ENCODE data around the gene STEAP3.
A peak's percentile ranks its signal among the peaks of the same experiment; 100 is the strongest.
"Not testable (repeated sequence)": the region's sequence is repeated elsewhere in the genome, so short reads cannot be mapped to it uniquely, and the experiment has no call there.

STEAP3 gene

DNA sequence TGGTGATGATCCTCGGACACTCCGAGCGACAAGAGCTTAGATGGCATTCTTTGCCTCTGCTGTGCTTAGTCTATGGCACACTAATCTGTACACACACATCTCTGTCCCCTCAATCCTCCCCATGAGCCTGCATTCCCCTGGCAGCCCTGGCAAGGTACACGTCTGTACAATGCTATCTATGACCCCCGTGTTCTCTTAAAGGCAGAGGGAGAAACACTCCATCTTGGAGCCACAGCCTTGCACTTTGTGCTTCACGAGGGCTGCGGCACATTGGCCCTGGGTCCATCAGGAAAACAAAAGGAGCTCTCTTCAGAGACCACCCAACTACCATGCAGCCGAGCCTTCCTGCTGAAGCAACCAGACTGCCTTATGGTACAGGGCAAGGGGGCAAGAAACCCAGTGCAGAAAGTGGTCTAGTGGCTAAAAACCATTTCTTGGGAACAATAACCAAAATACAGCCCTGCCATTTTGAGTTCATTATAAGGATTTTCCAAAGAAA, 42.5 kb downstream of the STEAP3 start:
- no peak for TF ChIP-seq JUND (IDR thresholded peaks at IDR 0.05; ENCODE audit: low read depth)
- in situ Hi-C loops (cut with HindIII; ENCODE audit: low pct_unique_long_range_greater_than_20kb, low sequenced_read_pairs) = no loop called here
- no peak for DNase-seq (ENCODE audit: low read depth in 1 of 2, low spot score in 1 of 2)

DNA sequence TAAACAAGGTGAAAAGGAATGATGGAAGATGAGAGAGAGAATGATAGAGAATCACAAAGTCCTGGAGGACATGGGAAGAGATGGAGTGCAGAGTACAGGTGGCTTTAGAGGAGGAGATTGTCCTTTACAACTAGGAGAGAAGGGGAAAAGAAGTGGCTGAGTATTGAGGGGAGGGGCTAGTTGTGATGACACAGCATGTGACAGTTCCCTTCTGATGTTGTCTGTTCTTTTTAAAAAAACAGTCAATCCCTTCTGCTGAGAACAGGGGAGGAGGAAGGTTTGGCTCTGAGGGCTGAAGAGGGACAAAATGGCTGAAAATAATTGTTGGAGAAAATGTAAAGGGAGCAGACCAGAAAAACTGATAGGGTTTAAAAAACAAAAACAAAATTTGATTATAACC, 44.0 kb downstream of the STEAP3 start:
- no peak for TF ChIP-seq JUND (IDR thresholded peaks at IDR 0.05; ENCODE audit: low read depth)
- no peak for DNase-seq (ENCODE audit: low read depth in 1 of 2, low spot score in 1 of 2)
- in situ Hi-C loops (cut with HindIII; ENCODE audit: low pct_unique_long_range_greater_than_20kb, low sequenced_read_pairs) = no loop called here

- in situ Hi-C loops (cut with HindIII; ENCODE audit: low pct_unique_long_range_greater_than_20kb, low sequenced_read_pairs) = no loop called here
- DNase-seq (ENCODE audit: low read depth in 1 of 2, low spot score in 1 of 2) = no peak
- no peak for TF ChIP-seq JUND (IDR thresholded peaks at IDR 0.05; ENCODE audit: low read depth)
Measured at GRCh38 chr2:119276864-119277263, 53.2 kb downstream of the STEAP3 start.

DNA sequence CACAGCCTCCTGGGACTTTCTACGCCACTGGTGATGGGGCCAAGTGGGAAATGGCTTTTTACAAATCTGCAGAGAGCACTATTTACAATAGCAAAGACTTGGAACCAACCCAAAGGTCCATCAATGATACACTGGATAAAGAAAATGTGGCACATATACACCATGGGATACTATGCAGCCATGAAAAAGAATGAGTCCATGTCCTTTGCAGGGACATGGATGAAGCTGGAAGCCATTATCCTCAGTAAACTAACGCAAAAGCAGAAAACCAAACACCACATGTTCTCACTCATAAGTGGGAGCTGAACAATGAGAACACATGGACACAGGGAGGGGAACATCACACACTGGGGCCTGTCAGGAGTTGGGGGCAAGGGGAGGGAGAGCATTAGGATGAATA, 54.8 kb downstream of the STEAP3 start:
- DNase-seq (ENCODE audit: low read depth in 1 of 2, low spot score in 1 of 2); in situ Hi-C loops (cut with HindIII; ENCODE audit: low pct_unique_long_range_greater_than_20kb, low sequenced_read_pairs): not testable (repeated sequence)

DNA sequence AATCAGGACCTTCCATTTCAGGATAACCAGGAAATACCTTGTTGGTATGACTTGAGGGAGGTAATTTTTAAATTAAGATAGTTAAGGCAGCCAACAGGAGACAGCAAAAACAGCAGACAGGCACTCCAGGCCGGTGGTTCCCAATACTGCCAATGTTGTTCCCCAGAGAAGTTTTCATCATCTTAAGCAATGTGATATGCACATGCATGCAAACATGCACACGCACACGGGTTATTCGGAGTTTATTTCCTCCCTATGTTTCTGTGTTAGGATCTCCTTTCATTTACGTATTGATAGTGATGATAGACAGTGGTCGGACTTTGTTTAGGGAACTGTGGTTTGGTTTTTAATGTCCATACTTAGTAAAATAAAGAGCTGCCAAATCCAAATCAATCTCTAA, 55.3 kb downstream of the STEAP3 start:
- no peak for DNase-seq (ENCODE audit: low read depth in 1 of 2, low spot score in 1 of 2)
- TF ChIP-seq JUND (IDR thresholded peaks at IDR 0.05; ENCODE audit: low read depth) = no peak
- in situ Hi-C loops (cut with HindIII; ENCODE audit: low pct_unique_long_range_greater_than_20kb, low sequenced_read_pairs) = no loop called here

DNA sequence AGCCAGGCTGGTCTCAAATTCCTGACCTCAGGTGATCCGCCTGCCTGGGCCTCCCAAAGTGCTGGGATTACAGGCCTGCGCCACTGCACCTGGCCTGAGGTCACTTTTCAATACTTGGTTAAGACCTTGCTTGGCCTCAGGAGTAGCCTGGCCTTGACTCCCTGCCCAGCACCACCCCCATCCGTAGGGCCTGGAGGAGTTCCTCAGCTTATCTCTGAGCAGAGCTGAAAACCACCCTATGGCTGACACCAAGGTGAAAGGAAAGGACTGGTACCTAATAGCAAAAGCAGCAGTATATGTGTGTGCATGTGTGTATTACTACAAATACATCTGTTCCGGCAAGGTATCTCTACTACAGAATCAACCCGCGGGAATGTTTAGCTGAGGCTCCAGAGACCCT, 56.0 kb downstream of the STEAP3 start:
- in situ Hi-C loops (cut with HindIII; ENCODE audit: low pct_unique_long_range_greater_than_20kb, low sequenced_read_pairs) = no loop called here
- no peak for TF ChIP-seq JUND (IDR thresholded peaks at IDR 0.05; ENCODE audit: low read depth)
- no peak for DNase-seq (ENCODE audit: low read depth in 1 of 2, low spot score in 1 of 2)

DNA sequence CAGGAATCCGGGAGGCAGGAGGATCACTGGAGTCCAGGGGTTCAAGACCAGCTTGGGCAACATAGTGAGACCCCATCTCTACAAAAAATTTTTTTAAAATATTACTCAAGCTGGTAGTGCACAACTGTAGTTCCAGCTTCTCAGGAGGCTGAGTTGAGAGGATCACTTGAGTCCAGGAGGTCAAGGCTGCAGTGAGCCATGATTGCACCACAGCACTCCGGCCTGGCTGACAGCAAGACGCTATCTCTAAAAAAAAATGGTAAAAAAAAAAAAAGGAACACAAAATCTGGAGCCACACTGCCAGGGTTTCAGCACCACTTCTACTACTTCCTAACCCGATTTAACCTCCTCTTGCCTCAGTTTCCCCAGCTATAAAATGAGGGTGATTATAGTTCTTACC, 57.0 kb downstream of the STEAP3 start:
- in situ Hi-C loops (cut with HindIII; ENCODE audit: low pct_unique_long_range_greater_than_20kb, low sequenced_read_pairs) = no loop called here
- TF ChIP-seq JUND (IDR thresholded peaks at IDR 0.05; ENCODE audit: low read depth) = no peak
- DNase-seq (ENCODE audit: low read depth in 1 of 2, low spot score in 1 of 2) = no peak

DNA sequence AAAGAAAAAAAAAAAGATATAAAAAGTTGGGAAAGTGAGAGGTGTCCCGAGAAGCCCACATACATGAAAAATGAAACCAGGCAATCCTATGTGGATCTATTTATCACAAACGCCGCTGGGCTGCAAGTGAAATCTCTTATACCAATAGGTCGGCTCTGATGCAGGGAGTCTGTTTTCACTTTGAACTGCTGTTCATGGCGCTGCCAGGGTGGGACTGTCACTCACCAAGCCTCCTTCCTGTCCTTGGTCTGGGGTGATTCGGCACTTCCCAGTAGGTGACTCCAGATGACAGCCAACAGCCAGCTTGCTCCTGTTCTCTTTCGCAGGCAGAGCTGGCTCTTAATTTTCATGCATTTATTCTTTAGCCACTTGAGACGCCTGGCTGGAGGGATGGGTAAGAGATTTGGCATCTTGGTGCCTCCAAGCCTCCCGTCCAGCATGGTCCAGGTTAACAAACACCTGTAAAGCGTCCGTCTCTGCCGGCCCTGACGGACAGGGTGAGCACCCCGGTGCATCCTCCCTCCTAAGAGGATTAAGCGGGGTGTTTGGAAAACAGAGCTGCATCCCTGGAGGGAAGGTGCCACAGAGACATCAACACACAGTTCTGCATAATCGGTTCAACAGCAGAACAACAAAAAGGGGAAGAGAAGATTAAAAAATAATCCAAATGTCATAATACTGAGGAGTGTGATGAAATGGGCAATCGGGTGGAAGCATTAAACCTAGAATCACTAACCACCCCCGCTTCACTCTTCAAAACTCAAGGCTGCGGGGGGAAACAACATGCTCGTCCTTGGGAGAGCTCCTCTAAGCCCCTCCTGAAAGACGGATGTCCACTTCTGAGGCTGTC, 58.7 kb downstream of the STEAP3 start:
- DNase-seq (ENCODE audit: low read depth in 1 of 2, low spot score in 1 of 2) = no peak
- in situ Hi-C loops (cut with HindIII; ENCODE audit: low pct_unique_long_range_greater_than_20kb, low sequenced_read_pairs) = no loop called here
- no peak for TF ChIP-seq JUND (IDR thresholded peaks at IDR 0.05; ENCODE audit: low read depth)

- TF ChIP-seq JUND (IDR thresholded peaks at IDR 0.05; ENCODE audit: low read depth) = no peak
- in situ Hi-C loops (cut with HindIII; ENCODE audit: low pct_unique_long_range_greater_than_20kb, low sequenced_read_pairs) = no loop called here
- no peak for DNase-seq (ENCODE audit: low read depth in 1 of 2, low spot score in 1 of 2)
Measured at GRCh38 chr2:119282996-119283511, 59.4 kb downstream of the STEAP3 start.

- peak; percentile 16 to 79 for DNase-seq (ENCODE audit: low read depth in 1 of 2, low spot score in 1 of 2)
- TF ChIP-seq JUND (IDR thresholded peaks at IDR 0.05; ENCODE audit: low read depth) = no peak
- in situ Hi-C loops (cut with HindIII; ENCODE audit: low pct_unique_long_range_greater_than_20kb, low sequenced_read_pairs) = no loop called here
Measured at GRCh38 chr2:119283873-119284331, 60.3 kb downstream of the STEAP3 start.

DNA sequence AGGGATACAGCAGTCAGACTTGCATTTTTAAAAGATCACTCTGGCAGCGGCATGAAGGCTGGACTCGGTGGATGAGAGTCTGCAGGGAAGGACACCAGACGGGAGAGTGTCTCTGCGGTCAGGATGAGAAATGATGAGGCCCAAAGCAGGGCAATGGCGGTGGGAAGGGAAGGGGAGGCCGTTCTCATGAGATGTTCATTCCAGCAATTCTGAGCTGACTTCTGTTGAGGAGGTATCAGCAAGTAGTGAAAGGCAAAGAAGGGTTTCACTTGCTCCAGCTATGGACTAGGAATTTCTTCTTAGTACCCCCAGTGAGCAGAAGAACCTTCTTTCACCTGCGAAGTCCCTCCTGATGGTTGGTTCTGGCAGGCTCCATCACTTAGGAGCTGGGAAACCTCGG, 63.0 kb downstream of the STEAP3 start:
- in situ Hi-C loops (cut with HindIII; ENCODE audit: low pct_unique_long_range_greater_than_20kb, low sequenced_read_pairs) = no loop called here
- no peak for DNase-seq (ENCODE audit: low read depth in 1 of 2, low spot score in 1 of 2)
- TF ChIP-seq JUND (IDR thresholded peaks at IDR 0.05; ENCODE audit: low read depth) = no peak

DNA sequence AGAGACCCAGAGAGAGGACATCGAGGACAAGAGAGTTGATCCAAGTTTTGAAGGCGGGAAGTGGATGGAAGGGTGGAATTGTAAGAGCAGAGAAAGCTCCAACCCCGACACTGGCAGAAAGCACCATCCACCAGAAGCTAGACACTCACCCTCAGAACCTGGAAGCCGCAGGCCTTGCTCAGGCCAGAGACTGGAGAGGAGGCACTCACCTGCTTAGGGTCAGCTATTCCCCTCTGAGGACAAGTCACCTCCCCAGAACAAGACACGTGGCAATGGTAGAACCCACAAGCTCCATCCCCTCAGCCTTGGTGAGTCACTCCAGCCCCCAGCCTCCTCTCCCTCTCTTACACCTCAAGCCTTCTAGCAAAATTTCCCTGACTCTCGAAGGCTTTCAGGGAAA, 64.9 kb downstream of the STEAP3 start:
- in situ Hi-C loops (cut with HindIII; ENCODE audit: low pct_unique_long_range_greater_than_20kb, low sequenced_read_pairs) = no loop called here
- TF ChIP-seq JUND (IDR thresholded peaks at IDR 0.05; ENCODE audit: low read depth) = no peak
- no peak for DNase-seq (ENCODE audit: low read depth in 1 of 2, low spot score in 1 of 2)

DNA sequence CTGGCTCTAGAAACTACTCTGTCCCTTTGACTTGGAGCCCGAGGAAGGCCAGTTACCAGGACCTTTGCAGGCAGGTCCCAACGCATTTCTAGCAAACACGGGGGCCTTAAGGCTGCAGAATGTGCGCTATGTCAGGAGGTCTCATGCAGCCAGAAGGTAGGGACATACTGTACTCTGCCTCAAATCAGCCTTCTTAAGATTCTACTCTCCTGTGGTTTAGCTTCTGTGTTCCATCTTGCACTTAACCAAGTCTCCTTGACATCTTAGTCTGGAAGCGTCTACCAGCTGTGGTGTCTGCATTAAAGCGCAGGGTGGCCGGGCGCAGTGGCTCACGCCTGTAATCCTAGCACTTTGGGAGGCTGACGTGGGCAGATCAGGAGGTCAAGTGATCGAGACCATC, 65.5 kb downstream of the STEAP3 start:
- DNase-seq (ENCODE audit: low read depth in 1 of 2, low spot score in 1 of 2) = no peak
- in situ Hi-C loops (cut with HindIII; ENCODE audit: low pct_unique_long_range_greater_than_20kb, low sequenced_read_pairs) = no loop called here
- TF ChIP-seq JUND (IDR thresholded peaks at IDR 0.05; ENCODE audit: low read depth) = no peak
